GM18867 (cell line): ENCODE results near the gene HSP90B1.

Experiments used
- ATAC-seq: cut with Tn5 transposase; IDR thresholded peaks from one replicate; pipeline ENCODE4 v1.9.1; 2021; ENCODE audit warnings: mild to moderate bottlenecking, moderate library complexity; ENCODE audit not compliant: unreplicated experiment

HSP90B1 gene

GRCh38 chr12:103966736-103967135, 36.5 kb downstream of the HSP90B1 start:
- no peak for ATAC-seq

- ATAC-seq, result no peak
Measured at GRCh38 chr12:103969391-103969790, 39.2 kb downstream of the HSP90B1 start.

- no peak for ATAC-seq
Measured at GRCh38 chr12:103973909-103974308, 43.7 kb downstream of the HSP90B1 start.

- no peak for ATAC-seq
Measured at GRCh38 chr12:103975368-103975767, 45.2 kb downstream of the HSP90B1 start.

- ATAC-seq, result no peak
Measured at GRCh38 chr12:103978384-103978982, 48.3 kb downstream of the HSP90B1 start.

GRCh38 chr12:103986829-103987228, 56.6 kb downstream of the HSP90B1 start:
- ATAC-seq, result no peak

- no peak for ATAC-seq
Measured at GRCh38 chr12:103994235-103994634, 64.0 kb downstream of the HSP90B1 start.

GRCh38 chr12:103996595-103996994, 66.4 kb downstream of the HSP90B1 start:
- ATAC-seq, result no peak

GRCh38 chr12:103997286-103997900, 67.2 kb downstream of the HSP90B1 start:
- ATAC-seq, result no peak
